ENCODE results near the gene PDE8A.

DNA sequence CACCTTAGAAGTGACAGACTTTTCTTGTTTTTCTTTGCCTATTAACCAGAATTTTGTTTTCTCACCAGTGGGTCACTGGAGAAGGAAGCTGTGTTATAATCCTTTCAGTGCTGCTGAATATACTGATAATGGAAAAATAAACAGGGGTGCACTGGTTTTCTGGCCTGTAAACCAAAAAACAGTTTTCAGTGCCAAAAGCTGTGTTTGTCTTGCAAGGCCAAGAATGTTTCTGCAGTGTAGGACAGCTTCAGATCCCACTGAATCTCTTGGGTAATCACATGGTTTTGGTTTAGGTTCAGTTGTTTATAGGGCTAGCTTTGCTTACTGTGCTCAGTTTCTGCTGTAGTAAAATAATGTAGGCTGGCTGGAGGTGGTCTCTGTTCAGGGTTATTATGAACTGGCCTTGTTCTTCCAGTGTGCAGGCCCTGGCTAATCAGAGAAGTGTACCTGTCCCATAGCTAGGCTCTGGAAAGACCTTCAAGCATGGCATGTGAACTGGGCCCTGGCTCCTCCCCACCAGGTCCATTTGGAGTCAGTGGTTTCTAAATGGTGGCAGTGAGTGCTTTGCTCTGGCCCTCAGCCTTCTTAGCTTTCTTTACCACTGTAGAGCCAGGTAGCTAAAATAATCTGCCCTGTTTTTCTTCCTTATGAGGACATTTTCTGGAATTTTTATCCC lies 18.7 kb downstream of the PDE8A start:
- TF ChIP-seq, protein P1, sequence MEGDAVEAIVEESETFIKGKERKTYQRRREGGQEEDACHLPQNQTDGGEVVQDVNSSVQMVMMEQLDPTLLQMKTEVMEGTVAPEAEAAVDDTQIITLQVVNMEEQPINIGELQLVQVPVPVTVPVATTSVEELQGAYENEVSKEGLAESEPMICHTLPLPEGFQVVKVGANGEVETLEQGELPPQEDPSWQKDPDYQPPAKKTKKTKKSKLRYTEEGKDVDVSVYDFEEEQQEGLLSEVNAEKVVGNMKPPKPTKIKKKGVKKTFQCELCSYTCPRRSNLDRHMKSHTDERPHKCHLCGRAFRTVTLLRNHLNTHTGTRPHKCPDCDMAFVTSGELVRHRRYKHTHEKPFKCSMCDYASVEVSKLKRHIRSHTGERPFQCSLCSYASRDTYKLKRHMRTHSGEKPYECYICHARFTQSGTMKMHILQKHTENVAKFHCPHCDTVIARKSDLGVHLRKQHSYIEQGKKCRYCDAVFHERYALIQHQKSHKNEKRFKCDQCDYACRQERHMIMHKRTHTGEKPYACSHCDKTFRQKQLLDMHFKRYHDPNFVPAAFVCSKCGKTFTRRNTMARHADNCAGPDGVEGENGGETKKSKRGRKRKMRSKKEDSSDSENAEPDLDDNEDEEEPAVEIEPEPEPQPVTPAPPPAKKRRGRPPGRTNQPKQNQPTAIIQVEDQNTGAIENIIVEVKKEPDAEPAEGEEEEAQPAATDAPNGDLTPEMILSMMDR (IDR thresholded peaks at IDR 0.05) = no peak
- no peak for TF ChIP-seq EZH2phosphoT487 (IDR thresholded peaks at IDR 0.05)
- no peak for TF ChIP-seq EZH2 (IDR thresholded peaks at IDR 0.05)

Measured in neural progenitor cell (in vitro differentiated cells).